Fibroblast of lung (primary cell): ENCODE results near the gene PYGO2. TPM values are rescaled to one million over a fixed set of nuclear protein-coding genes. Genes with fewer than 3 reads are reported as not detected.

ENCODE experiments used
- DNase-seq, 2 donors: peaks; one replicate each; pipeline versions ENCODE4 v3.0.0 to v3.0.0-alpha.2; 2010; ENCODE audit warnings: low read depth in 2 of 2
- H2AFZ ChIP-seq: 2 replicates; pipeline ENCODE4 v1.5.1; 2012; ENCODE audit warnings: low read length, control low read depth, inconsistent platforms
- H3K27ac ChIP-seq: 2 replicates; pipeline ENCODE4 v1.5.1; 2011; ENCODE audit warnings: low read length, control low read depth; ENCODE audit not compliant: insufficient read depth
- H3K27me3 ChIP-seq: 2 replicates; pipeline ENCODE4 v1.5.1; 2011; ENCODE audit warnings: mild to moderate bottlenecking, low read length; ENCODE audit not compliant: control insufficient read depth, insufficient read depth
- H3K36me3 ChIP-seq: 2 replicates; pipeline ENCODE4 v1.5.1; 2011; ENCODE audit warnings: low read length; ENCODE audit not compliant: control insufficient read depth, insufficient read depth
- H3K4me1 ChIP-seq: 2 replicates; pipeline ENCODE4 v1.5.1; 2011; ENCODE audit warnings: low read length; ENCODE audit not compliant: control insufficient read depth, insufficient read depth; ENCODE audit errors: extremely low read depth
- H3K4me2 ChIP-seq: 2 replicates; pipeline ENCODE4 v1.5.1; 2011; ENCODE audit warnings: low read length, control low read depth; ENCODE audit not compliant: insufficient read depth; ENCODE audit errors: extremely low read depth
- H3K4me3 ChIP-seq, 4 experiments: fragments of 200-600 bp in 1 of 4; sonication (generic) in 1 of 4; replicated peaks in 1 of 4; 2 replicates each; pipeline ENCODE4 v1.5.1; 2011 to 2016; ENCODE audit warnings: low read length in 4 of 4, low read depth in 3 of 4, mild to moderate bottlenecking in 3 of 4, control low read depth in 2 of 4, inconsistent platforms in 1 of 4, mixed read lengths in 1 of 4; ENCODE audit not compliant: insufficient read depth in 1 of 4; ENCODE audit errors: control extremely low read depth in 1 of 4
- H3K79me2 ChIP-seq: 2 replicates; pipeline ENCODE4 v1.5.1; 2012; ENCODE audit warnings: mild to moderate bottlenecking, low read length, inconsistent platforms; ENCODE audit not compliant: control insufficient read depth, insufficient read depth
- H3K9ac ChIP-seq: 2 replicates; pipeline ENCODE4 v1.5.1; 2011; ENCODE audit warnings: mild to moderate bottlenecking, low read length, control low read depth; ENCODE audit not compliant: insufficient read depth
- H3K9me3 ChIP-seq: 2 replicates; pipeline ENCODE4 v1.5.1; 2012; ENCODE audit warnings: low read depth, low read length; ENCODE audit not compliant: control insufficient read depth, insufficient read depth
- H4K20me1 ChIP-seq: 2 replicates; pipeline ENCODE4 v1.5.1; 2011; ENCODE audit warnings: low read length; ENCODE audit not compliant: control insufficient read depth, insufficient read depth; ENCODE audit errors: extremely low read depth
- EZH2 ChIP-seq: IDR thresholded peaks from 2 replicates; pipeline ENCODE4 v1.5.1; 2012; ENCODE audit warnings: low read length, control low read depth, mild to moderate bottlenecking; ENCODE audit errors: missing control alignments
- polyA plus RNA-seq, 2 donors: library from polyadenylated mRNA; depleted of rRNA in 1 of 2; stranded (reverse) in 1 of 2; unstranded in 1 of 2; fragments of >200 nt; gene quantifications; 2 replicates each; pipeline ENCODE4 v1.2.1, GENCODE V29; 2011 to 2012; ENCODE audit warnings: missing spikeins in 1 of 2
- total RNA-seq: library from RNA; depleted of rRNA; stranded (reverse); fragments of >200 nt; gene quantifications from 2 replicates; pipeline ENCODE4 v1.2.1, GENCODE V29; 2014
- TF ChIP-seq, protein P1 (sequence below), 2 donors: IDR thresholded peaks in 1 of 2; conservative IDR thresholded peaks in 1 of 2; 1 replicate in 1 of 2; 2 replicates in 1 of 2; pipeline ENCODE4 v1.5.1; 2011 to 2012; ENCODE audit warnings: low read length in 2 of 2, control low read depth in 1 of 2, inconsistent platforms in 1 of 2, low read depth in 1 of 2, mild to moderate bottlenecking in 1 of 2

The PYGO2 gene
- total and polyA plus RNA-seq, 2 donors (not counting 1 experiment from before 2014, with no cell fraction given), result 15.3 to 28.1 TPM

DNA sequence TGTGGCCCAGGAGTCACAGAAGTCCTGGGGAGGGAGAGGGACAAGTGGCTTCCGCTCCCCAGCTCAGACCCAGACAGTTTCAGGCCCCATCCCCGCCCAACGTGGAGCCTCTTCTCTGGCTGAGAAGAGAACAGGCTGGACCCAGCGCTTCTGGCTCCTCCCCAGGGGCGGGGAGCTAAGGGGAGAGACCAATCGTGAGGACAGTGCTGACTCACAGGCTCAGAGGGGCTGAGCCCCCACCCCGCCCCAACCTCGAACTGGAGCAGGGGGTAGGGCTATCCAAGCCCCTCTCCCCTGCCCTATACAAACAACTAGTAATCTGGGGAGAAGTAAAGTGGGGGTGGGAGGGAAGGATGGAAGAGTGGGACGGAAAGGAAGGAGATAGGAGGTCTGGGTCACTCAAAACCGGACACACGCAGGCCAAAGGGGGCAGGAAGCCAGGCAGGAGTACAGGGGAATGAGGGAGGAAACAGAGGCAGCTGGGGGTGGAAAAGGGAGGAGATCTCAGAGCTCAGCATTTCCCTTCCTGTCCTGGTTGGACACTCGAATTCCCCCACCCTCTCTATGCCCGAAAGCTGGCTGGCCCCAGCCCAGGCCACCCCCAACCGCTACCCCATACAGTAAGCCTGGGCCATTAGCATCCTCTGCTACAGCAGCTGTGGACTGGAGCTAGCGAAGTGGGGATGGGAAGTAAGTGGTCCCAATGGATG, 9.2 kb upstream of the PYGO2 start, which contains the start of gene SHC1:
TSS of gene SHC1 (minus strand) at position 117 of the 710 bp plus-strand sequence. CDS start 221 bp downstream, outside the sequence.
- no peaks in the 10 kb centered on the region for H3K9me3 ChIP-seq
- TF ChIP-seq, protein P1, sequence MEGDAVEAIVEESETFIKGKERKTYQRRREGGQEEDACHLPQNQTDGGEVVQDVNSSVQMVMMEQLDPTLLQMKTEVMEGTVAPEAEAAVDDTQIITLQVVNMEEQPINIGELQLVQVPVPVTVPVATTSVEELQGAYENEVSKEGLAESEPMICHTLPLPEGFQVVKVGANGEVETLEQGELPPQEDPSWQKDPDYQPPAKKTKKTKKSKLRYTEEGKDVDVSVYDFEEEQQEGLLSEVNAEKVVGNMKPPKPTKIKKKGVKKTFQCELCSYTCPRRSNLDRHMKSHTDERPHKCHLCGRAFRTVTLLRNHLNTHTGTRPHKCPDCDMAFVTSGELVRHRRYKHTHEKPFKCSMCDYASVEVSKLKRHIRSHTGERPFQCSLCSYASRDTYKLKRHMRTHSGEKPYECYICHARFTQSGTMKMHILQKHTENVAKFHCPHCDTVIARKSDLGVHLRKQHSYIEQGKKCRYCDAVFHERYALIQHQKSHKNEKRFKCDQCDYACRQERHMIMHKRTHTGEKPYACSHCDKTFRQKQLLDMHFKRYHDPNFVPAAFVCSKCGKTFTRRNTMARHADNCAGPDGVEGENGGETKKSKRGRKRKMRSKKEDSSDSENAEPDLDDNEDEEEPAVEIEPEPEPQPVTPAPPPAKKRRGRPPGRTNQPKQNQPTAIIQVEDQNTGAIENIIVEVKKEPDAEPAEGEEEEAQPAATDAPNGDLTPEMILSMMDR (conservative IDR thresholded peaks at IDR 0.05 in 1 of 2, IDR thresholded peaks at IDR 0.05 in 1 of 2; ENCODE audit: low read depth in 1 of 2, low read length in 2 of 2), result no peak
- TF ChIP-seq EZH2, result no peak
- H3K27me3 ChIP-seq, result no peaks in the 10 kb centered on the region
- H4K20me1 ChIP-seq, result no peaks in the 10 kb centered on the region
- peaks cover 26% of the 10 kb centered on the region for H3K4me1 ChIP-seq
- peak; percentile 92 to 95 for DNase-seq
- H3K4me3 ChIP-seq, result peak within 1 kb of the TSS; percentile 60 to 92 (median 82)
- H3K9ac ChIP-seq, result peak within 1 kb of the TSS; percentile 76
- no peak within 1 kb of the TSS for H2AFZ ChIP-seq
- peaks cover 20% of the 10 kb centered on the region for H3K36me3 ChIP-seq
- H3K4me2 ChIP-seq, result peak within 1 kb of the TSS; percentile 85
- peak within 1 kb of the TSS; percentile 94 for H3K27ac ChIP-seq
- peaks cover 60% of the 10 kb centered on the region for H3K79me2 ChIP-seq

DNA sequence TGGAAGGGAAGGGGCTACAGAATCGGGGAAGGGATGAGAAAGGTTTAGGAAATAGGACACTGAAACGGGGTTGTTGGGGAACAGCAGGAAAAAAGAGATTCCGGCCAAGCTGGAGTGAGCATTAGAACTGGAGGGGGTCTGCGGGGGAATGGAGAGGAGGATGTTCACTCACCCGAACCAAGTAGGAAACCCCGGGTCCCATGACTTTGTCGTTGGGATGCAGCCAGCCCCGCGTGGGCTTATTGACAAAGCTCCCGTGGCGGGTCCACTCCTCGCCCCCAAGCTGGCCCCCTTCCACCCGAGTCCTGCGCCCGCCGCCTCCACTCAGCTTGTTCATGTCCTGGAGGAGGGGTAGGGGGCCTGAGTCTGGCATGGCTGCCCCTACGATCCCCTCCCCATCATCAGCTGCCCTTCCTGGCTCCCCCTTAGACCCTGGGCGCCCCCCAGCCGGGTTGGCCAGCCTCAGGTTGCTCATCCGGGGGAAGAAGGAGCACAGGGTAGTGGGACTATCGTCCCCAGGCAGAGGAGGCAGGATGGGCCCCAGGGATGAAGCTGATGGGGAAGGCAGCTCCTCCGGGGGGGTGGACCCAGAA, 8.4 kb upstream of the PYGO2 start:
- Histone ChIP-seq H2AFZ (no peak overlapping the region), H3K79me2 (peaks cover 54% of the 10 kb centered on the region), H3K4me2 (peak overlapping the region; percentile 85), H3K4me3 (peak overlapping the region; percentile 60 to 92 (median 82)), H4K20me1 (no peaks in the 10 kb centered on the region), H3K9ac (peak overlapping the region; percentile 76), H3K27ac (peak overlapping the region; percentile 94), H3K27me3 (no peaks in the 10 kb centered on the region), H3K4me1 (peaks cover 26% of the 10 kb centered on the region), H3K9me3 (no peaks in the 10 kb centered on the region), H3K36me3 (peaks cover 24% of the 10 kb centered on the region)
- TF ChIP-seq, protein P1 (conservative IDR thresholded peaks at IDR 0.05 in 1 of 2, IDR thresholded peaks at IDR 0.05 in 1 of 2; ENCODE audit: low read depth in 1 of 2, low read length in 2 of 2), result no peak
- TF ChIP-seq EZH2, result no peak
- no peak for DNase-seq

DNA sequence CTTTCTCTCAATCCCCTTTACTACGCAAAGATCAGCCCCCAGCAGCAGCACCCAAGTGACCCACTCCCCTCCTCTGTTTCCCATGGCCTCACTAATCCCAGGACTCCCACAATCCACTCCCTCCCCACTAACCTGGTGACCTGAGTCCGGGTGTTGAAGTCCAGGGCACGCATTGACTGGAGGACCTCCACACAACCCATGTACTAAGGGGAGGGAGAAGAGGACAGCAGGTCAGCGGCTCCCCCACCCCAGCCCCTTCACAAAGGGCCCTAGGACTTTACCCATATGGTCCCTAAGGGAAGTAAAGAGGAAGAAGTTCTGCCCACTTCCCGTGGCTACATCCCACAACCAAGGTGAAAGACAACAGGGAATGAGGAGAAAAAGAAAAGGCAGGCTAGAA, 7.7 kb upstream of the PYGO2 start:
- H3K27ac ChIP-seq, result peak overlapping the region; percentile 94
- H3K79me2 ChIP-seq, result peaks cover 56% of the 10 kb centered on the region
- no peaks in the 10 kb centered on the region for H3K27me3 ChIP-seq
- peaks cover 26% of the 10 kb centered on the region for H3K4me1 ChIP-seq
- no peaks in the 10 kb centered on the region for H4K20me1 ChIP-seq
- no peaks in the 10 kb centered on the region for H3K9me3 ChIP-seq
- TF ChIP-seq, protein P1 (conservative IDR thresholded peaks at IDR 0.05 in 1 of 2, IDR thresholded peaks at IDR 0.05 in 1 of 2; ENCODE audit: low read depth in 1 of 2, low read length in 2 of 2), result no peak
- no peak for TF ChIP-seq EZH2
- no peak overlapping the region for H2AFZ ChIP-seq
- H3K4me3 ChIP-seq, result peak overlapping the region; percentile 60 to 92 (median 82)
- peaks cover 29% of the 10 kb centered on the region for H3K36me3 ChIP-seq
- no peak for DNase-seq
- peak overlapping the region; percentile 85 for H3K4me2 ChIP-seq
- H3K9ac ChIP-seq, result peak overlapping the region; percentile 36
